Measurements from ENCODE around the gene AXDND1.
"Not testable (repeated sequence)": the region's sequence is repeated elsewhere in the genome, so short reads cannot be mapped to it uniquely, and the experiment has no call there.

Gene AXDND1, protein sequence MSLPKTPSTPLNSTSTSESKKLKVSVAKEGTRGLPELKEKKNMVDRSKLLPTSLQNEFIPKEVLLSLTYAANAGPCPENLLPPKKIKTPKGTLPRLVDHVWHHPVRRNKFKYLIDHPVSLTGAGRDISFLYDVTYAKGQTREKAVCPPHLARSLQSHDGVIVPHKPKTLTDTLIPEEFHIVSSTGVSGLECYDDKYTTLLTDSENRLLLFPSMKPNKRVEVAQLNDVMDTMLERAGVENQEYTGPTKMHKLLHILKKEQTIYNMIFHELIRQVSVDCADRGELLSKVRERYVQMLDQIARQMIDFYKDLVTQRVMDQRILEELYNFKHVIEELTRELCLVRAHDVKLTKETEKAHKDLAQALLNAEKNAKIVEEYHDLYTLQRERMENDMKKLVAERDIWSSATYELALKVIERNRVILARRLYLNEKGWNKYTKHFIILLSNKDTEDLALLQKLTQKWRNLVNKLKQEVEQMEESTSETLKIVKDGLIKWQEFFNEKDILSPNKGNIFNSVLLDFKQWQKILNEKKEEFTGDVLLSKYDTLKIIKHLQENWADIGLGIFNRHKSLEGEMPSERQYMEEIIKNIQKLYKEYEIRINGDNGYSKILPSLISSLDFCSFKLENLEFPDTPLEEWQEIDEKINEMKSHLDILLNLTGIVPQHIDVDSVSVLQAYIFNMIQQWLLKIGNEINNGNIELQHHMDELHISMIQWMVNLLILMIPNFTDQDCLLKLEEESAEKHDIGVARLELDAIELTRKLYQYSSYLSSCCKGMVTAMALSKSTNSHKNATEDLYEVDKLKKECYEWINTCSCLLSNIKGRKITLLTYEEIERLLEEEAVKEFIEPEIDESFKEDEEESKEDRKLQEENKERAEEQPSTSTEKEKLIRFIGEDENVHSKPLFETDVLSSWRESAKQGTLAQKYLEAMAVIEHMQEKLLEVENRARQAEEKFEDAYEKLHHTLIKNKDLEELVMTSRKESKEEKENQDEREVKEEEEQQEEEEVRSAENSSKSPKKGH

DNA sequence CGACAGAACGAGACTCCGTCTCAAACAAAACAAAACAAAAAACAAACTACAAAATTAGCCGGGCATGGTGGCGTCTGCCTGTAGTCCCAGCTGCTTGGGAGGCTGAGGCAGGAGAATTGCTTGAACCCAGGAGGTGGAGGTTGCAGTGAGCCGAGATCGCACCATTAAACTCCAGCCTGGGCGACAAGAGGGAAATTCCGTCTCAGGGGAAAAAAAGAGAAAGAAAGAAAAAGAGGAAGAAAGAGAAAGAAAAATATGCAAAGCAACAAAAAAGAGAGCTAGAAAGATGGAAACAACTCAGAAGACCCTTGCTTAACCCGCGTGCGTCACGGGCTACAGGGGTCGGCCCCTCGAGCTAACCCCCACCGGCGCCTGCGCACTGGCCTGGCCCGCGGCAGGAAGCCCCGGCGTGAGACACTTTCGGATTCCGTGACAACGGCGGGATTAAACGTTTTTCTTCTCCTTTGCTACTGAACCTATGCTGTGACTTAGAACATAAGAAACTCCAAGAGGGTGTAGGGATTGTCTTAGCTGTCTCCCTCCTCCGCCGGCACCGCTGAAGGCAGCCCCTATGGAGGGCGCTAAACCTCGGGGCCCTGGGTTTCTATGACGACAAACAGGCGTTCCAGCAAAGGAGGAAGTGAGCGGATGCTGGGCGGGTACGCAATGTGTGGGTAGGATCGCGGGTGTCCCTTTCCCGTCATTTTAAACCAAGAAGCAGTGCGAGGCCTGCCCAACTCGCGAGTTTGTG is at the start of gene AXDND1:
Gene AXDND1 (plus strand): TSS at position 630 of the 751 bp plus-strand sequence. CDS start 539 bp downstream, outside the sequence.
- DNase-seq, result peak; percentile 86

DNA sequence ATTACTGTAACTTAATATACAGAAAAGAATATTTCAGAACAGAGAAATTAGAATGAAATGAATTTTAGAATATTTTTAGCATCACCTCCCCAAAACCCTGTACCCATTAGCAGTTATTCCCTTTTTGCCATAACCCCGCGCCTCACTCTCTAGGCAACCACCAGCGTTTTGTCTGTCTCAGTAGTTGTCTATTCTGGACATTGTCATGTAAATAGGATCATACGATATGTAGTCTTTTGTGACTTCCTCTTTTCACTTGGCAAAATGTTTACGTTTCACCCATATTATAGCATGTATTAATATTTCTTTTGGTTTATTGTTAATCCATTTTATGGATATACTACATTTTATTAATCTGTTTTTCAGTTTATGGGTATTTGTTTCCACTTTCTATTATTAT is 47.3 kb upstream of the AXDND1 start:
- DNase-seq, result no peak

DNA sequence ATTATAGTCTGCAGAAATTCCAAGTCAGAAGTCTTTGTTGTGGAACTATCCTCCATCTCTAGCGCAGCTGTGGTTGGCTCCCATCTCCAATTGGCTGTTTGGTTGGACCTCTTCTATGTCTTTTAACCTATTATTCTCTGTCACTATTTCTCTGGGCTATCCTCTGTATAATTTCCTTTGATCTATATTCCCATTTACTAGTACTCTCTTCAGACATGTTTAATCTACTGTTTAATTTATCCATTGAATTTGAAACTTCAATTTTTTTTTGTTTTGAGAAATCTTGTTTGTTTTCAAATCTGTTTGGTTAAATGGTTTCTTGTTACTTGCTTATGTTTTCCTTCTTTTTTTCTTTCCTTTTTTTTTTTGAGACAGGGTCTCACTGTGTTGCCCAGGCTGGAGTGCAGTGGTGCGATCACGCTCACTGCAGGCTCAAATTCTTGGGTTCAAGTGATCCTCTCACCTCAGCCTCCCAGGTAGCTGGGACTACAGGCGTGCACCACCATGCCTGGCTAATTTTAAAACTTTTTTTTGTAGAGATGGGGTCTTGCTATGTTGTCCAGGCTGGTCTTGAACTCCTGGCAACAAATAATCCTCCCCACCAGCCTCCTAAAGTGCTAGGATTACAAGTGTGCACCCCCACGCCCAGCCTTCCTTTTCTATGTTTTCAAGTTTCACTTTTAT is 44.1 kb upstream of the AXDND1 start:
- DNase-seq, result no peak

DNA sequence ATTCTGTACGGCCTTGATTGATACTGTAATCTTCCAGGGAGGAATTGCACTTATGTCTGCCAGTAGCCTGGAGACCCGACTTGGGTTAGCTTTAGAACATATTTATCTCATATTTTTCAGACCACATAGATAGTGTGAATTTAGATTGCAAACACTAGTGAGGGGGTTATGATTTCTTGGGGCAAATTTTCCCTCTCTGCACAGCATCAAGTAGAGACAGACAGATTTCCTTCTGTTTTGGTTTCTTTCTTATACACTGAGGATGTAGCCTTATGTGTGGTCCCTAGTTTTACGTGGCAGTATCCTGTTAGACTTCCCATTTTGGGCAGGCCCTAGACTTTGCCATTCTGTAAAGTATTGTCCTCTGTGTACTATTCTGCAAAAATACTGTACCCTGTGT is 43.2 kb upstream of the AXDND1 start:
- DNase-seq, result no peak

DNA sequence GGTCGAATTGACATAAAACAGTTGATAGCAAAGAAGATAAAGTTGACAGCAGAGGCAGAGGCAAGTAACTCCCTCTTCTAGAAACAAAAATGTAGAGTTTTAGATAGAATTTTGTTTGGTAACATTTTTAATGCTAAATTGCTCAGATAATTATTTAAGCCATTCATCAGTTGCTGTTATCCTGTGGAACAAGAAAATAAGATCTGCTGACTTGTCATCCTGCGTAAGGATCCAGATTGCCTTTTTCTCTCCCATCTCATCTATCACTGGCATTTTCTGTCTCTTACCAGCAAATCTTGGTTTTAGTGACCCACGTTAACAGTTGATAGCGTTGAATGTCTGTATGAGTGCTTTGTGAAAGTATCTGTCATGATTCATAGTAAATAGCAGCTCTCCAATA is 42.3 kb upstream of the AXDND1 start:
- DNase-seq, result no peak

DNA sequence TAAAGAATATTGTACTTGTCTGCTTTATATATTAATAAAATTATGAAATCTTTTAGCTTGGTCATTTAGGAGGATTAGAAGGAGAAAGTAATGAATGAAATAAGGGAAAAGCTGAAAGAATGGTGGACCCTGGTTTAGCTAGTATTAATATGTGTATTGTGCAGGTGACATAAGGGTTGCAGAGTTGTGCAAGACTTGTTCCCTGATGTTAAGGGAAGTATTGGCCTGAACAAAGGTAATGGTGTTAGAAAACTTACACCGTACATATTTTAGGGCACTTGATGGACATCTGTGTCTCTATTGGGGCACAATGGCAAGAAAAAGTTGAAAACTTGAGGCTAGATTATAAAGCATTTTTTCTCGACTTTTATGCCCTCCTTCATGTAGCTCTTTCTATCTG is 39.9 kb upstream of the AXDND1 start:
- DNase-seq, result no peak

DNA sequence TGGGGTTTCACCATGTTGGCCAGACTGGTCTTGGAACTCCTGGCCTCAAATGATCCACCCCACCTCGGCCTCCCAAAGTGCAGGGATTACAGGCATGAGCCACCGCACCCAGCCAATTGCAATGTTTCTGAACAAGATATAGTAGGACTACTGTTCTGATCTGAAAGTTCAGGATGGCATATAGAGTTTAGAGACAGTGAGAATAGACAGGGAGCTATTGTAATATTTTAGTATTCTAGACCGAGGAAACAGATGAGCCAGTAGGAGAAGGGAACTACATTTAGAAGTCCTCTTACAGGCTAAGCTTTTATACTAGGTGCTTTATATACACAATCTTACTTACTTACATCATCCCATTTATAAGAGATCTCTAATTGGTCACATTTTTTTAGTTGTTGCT is 39.0 kb upstream of the AXDND1 start:
- DNase-seq, result no peak

DNA sequence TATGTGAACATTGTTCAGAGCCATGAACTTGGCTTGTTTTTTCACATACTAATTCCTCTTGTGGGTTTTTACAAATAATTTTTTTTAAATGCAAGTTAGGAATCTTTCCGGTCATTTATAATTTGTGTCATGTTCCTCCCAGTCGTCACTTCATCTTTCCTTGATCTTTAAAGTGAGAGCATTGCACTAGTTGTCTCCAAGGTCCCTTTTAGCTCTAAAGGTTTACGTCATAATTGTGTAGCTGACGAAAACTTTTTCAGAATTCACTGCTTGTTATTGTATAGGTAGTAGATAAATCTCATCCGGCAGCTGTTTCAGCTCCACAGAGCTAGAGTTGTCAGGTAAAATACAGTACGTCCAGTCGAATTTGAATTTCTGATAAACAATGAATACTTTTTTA is 38.6 kb upstream of the AXDND1 start:
- DNase-seq, result no peak

DNA sequence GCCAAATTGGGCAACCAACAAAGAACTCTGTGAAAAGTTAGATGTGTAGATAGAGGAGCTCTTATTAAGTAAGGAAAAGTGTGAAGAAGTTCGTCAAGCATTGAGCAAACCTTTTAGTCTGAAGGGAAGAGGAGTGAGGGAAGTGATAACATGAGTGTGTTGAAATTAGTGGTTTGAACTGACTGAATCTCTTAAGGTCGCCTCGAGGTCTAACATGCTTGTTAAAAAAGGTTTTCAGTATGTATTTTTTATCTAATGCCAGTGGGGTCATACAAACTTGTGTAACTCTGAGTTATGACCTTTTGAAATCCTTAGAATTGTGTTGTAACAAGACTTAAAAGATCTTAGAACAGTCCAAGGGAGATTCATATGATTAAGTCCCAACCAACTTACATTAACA is 38.1 kb upstream of the AXDND1 start:
- DNase-seq, result no peak

DNA sequence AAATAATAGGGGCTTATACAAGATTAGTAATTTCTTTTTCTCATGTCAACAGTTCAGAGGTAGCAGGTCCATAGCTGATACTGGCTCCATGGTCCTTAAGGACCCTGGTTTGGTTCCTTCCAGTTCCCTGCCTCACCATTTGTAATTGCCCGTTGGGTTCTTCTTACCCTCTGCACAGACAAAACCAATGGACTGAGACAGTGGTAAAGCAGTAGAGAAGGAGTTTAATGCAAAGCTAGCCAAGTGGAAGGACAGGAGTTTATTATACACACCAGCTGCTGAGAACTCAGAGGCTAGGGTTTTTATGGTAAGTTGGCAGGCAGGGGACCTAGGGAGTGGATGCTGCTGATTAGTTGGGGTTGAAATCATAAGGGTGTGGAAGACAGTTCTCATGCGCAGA is 35.9 kb upstream of the AXDND1 start:
- DNase-seq, result no peak

DNA sequence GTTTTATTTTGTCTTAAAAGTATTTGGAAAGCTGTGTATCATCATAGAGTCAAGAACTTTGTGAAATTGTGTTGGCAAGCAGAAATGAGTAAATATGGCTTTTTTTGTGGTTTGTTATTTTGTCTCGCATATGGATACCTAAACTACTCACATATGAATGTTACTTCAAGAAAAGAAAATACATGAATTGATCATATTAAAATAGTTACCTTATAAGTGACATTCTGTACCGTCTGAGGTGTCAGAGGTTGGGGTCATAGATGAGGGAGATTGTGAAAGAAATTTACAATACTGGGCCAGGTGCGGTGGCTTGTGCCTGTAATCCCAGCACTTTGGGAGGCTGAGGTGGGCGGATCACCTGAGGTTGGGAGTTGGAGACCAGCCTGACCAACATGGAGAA is 31.3 kb upstream of the AXDND1 start:
- DNase-seq, result no peak

DNA sequence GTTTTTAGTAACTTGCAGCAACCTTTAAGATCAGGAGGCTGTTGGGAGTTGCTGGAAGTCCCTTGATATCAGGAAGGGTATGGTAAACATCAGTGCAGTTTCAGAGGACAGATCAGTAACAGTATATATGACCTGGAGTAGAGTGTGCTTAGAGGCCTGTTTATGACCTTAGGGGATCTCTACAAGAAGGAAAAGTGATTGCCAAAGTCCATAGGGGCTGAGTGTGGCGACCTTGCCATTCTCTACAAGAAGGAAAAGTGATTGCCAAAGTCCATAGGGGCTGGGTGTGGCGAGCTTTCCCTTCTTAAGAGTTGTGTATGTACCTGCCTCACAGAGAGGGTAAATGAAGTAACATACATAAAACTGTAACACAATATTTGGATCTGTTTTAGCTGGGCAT is 28.5 kb upstream of the AXDND1 start:
- DNase-seq, result no peak

DNA sequence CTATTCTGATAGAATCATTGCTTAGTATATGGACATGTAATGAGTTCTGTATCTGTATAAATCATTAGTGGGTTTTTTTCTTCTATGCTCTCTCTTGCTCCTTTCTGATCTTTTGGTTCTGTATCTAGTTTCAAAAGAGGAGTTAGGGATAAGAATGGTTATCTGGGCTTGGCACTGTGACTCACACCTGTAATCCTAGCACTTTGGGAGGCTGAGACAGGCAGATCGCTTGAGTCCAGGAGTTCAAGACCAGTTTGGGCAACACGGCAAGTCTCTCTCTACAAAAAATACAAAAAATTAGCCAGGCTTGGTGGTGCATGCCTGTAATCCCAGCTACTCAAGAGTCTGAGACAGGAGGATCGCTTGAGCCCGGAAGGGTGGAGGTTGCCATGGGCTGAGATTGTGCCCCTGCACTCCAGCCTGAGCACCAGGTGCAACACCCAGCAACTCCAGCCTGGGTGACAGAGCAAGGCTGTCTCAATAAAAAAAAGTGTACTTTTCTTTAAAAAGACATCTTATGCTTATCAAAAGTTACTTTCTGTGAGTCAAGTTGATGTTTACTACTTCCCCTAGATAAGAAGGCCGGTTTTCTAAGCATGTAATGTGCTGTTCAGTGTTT is 27.7 kb upstream of the AXDND1 start:
- DNase-seq, result no peak

DNA sequence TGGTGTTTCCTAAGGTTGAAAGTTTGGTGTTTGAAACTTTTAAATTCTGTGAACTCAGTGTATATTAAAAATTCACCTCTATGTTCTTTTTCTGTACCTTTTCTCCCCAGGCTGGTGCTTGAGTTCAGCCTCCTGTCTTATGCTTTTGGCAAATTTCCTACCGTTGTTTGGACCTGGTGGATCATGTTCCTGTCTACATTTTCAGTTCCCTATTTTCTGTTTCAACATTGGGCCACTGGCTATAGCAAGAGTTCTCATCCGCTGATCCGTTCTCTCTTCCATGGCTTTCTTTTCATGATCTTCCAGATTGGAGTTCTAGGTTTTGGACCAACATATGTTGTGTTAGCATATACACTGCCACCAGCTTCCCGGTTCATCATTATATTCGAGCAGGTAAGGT is 24.9 kb upstream of the AXDND1 start:
- DNase-seq, result no peak

DNA sequence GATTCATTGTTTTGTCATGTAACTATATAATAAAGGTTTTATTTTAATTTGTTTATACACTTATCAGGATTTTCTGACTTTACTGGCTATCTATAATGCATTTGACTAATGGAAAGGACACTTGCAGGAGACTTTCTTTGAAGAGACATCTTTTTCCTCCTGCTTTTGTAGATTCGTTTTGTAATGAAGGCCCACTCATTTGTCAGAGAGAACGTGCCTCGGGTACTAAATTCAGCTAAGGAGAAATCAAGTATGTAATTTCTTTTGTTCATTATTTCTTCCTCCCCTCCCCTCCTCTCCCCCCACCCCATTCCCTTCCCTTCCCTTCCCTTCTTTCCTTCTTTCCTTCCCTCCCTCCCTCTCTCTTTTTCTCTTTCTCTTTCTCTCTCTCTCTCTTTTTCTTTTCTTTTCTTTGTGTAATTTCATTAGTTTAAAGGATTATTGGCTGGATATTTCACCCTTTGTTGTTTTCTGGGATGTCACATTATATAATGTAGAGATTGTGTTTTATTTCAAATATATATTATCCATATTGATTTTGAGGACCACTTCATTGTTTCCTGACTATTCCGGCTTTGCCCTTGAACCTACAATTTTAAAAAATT is 23.7 kb upstream of the AXDND1 start:
- DNase-seq, result no peak

DNA sequence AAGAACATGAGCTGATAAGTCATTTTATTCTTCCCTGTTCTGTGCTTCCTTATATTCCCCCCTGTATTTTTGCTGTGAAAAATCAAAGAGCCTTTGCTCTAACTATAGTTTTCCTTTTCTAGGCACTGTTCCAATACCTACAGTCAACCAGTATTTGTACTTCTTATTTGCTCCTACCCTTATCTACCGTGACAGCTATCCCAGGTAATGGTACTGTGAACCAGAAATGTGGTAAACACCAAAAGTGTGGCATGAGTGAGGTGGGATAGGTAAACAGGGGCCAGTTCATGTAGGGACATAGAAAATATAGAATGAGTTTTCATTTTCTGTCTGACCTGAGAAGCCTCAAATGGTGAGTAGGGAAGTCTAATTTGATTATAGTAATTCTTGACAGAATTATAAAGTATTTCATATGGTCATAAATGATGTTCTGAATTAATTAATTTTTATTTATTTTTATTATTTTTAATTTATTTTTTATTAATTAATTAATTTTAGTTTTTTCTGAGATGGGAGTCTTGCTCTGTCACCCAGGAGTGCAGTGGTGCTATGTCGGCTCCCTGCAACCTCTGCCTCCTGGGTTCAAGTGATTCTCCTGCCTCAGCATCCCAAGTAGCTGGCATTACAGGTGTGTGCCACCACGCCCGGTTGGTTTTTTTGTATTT is 22.9 kb upstream of the AXDND1 start:
- no peak for DNase-seq

DNA sequence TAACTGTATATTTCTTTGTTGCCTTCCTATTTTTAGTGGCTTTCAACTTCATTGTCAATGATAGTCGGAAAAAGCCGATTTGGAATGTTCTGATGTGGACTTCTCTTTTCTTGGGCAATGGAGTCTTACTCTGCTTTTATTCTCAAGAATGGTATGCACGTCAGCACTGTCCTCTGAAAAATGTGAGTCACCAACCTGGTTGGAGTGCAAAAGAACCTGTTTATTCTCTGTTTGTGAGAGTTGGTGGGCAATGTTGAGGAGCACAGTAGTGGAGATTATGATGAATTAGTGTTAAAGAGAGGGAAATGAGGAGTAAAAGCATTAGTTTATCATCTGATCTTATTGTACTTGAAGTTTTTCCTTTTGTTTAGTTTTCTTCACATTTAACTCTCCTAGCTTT is 14.5 kb upstream of the AXDND1 start:
- no peak for DNase-seq

DNA sequence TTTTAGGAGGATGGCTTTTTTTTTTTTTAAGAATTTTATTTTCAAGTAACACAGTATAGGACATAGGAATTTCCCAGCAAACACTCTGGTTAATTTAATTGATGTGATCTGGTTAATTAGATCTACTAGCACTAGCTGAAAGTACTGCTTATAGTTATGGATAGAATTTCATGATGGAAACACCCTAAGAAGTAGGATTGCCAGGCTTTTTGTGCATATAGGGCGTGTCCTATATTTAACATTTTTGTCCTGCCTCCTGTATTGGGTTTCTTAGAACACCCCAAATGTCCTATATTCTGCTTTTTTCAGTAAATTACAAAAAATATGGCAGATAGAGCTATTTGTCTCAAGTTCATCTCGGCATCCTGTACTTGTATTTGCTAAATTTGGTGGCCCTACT is 13.5 kb upstream of the AXDND1 start:
- DNase-seq, result no peak

DNA sequence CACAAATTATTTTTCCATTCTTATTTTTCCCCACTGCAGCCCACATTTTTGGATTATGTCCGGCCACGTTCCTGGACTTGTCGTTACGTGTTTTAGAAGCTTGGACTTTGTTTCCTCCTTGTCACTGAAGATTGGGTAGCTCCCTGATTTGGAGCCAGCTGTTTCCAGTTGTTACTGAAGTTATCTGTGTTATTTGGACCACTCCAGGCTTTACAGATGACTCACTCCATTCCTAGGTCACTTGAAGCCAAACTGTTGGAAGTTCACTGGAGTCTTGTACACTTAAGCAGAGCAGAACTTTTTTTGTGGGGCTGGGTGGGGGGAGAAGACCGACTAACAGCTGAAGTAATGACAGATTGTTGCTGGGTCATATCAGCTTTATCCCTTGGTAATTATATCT is 12.2 kb upstream of the AXDND1 start:
- DNase-seq, result no peak

DNA sequence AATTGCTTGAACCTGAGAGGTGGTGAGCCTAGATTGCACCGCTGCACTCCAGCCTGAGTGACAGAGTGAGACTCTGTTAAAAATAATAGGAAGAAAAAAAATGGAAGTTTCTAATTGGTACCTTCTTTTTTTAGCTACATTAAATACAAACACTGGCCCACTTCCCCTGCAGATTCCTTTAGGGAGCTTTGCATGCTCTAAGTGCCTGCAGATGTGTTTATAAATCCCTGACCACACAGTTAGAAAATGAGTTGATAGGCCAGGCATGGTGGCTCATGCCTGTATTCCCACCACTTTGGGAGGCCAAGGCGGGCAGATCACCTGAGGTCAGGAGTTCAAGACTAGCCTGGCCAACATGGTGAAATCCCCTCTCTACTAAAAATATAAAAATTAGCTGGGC is 4.1 kb upstream of the AXDND1 start:
- DNase-seq, result not testable (repeated sequence)
